LNCAP (cell line): ENCODE measurements around the gene CDC45.

Experiments
- CTCF ChIP-seq: fragments of 450-650 bp; IDR thresholded peaks from 2 replicates; pipeline ENCODE4 v1.5.1; 2017; ENCODE audit warnings: mild to moderate bottlenecking

The CDC45 gene

GRCh38 chr22:19523240-19524169 is 43.8 kb downstream of the CDC45 start:
- no peak for TF ChIP-seq CTCF

- no peak for TF ChIP-seq CTCF
Observed at GRCh38 chr22:19524170-19525115, 44.7 kb downstream of the CDC45 start, which contains the start of gene CLDN5. Gene CLDN5, minus strand, starts transcription at chr22:19524410. Its CDS starts 155 bp downstream, at chr22:19524255.

- no peak for TF ChIP-seq CTCF
Observed at GRCh38 chr22:19525116-19525660, 45.5 kb downstream of the CDC45 start.

- no peak for TF ChIP-seq CTCF
Observed at GRCh38 chr22:19525666-19526065, 45.9 kb downstream of the CDC45 start.

- TF ChIP-seq CTCF: no peak
Observed at GRCh38 chr22:19526076-19526701, 46.5 kb downstream of the CDC45 start.

GRCh38 chr22:19526702-19527111 is 47.0 kb downstream of the CDC45 start:
- no peak for TF ChIP-seq CTCF

GRCh38 chr22:19527321-19527721 is 47.6 kb downstream of the CDC45 start:
- TF ChIP-seq CTCF: no peak
